ENCODE data around the gene FGF11. TPM values are rescaled to one million over a fixed set of nuclear protein-coding genes. Genes with fewer than 3 reads are reported as not detected.

FGF11 gene
- total and polyA plus RNA-seq, 2 of the 13 experiments (the other 11 are each of a cell fraction or from before 2014, with no cell fraction given): 0.20 to 7.6 TPM

DNA sequence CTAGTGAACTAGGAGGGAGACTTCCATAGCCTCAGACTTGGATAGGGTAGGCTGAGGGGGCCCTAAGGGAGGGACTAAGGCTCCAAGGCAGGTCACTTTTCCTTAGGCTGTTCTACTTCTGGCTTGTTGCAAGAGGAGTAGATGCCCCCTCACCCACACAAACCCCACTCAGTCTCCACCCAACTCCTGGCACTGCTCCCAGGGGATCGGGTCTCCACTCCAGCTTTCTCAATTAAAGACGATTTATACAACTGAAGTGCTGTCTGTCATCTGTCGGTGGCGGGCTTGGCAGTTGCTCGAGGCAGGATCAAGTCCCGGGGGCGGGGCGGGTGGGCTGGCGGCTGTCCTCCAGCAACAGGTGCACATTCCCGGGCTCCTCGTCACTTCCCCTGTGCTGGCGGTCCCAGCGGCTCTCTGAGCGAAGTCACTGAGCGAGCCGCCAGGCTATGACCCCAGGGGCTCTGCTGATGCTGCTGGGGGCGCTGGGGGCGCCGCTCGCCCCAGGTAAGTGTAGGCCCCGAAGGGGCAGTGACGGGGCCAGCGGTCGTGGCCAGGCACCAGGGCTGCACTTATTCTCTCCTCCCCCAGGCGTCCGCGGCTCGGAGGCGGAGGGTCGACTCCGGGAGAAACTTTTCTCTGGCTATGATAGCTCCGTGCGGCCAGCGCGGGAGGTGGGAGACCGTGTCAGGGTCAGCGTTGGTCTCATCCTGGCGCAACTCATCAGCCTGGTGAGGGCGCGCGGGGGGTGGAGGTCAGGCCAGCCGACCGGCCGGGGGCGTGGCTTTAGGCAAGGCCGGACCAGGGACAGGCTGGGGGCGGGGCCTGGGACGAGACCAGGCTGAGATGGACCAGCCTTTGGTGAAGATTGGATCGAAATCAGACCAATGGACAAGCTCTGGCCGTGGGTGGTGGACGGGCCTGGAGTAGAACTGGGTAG lies 5.6 kb downstream of the FGF11 start, which contains the start of gene CHRNB1 (continued):
- TF ChIP-seq, protein P1, sequence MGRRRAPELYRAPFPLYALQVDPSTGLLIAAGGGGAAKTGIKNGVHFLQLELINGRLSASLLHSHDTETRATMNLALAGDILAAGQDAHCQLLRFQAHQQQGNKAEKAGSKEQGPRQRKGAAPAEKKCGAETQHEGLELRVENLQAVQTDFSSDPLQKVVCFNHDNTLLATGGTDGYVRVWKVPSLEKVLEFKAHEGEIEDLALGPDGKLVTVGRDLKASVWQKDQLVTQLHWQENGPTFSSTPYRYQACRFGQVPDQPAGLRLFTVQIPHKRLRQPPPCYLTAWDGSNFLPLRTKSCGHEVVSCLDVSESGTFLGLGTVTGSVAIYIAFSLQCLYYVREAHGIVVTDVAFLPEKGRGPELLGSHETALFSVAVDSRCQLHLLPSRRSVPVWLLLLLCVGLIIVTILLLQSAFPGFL (CRISPR knock-in tag; IDR thresholded peaks at IDR 0.05): no peak
- TF ChIP-seq KLF15 (CRISPR knock-in tag; IDR thresholded peaks at IDR 0.05; ENCODE audit: borderline replicate concordance) (no peak), DNMT3B (CRISPR knock-in tag; conservative IDR thresholded peaks at IDR 0.05) (peak; percentile 79; the same call in 1 of the 2 replicates), DR1 (CRISPR knock-in tag; IDR thresholded peaks at IDR 0.05) (0 out of 2 replicates have a peak, but pooled peaks have one; percentile 15), MEIS2 (CRISPR knock-in tag; IDR thresholded peaks at IDR 0.05) (peak; percentile 44; the same call in 1 of the 2 replicates), ZNF30 (CRISPR knock-in tag; IDR thresholded peaks at IDR 0.05) (no peak)
- TF ChIP-seq, protein P2, sequence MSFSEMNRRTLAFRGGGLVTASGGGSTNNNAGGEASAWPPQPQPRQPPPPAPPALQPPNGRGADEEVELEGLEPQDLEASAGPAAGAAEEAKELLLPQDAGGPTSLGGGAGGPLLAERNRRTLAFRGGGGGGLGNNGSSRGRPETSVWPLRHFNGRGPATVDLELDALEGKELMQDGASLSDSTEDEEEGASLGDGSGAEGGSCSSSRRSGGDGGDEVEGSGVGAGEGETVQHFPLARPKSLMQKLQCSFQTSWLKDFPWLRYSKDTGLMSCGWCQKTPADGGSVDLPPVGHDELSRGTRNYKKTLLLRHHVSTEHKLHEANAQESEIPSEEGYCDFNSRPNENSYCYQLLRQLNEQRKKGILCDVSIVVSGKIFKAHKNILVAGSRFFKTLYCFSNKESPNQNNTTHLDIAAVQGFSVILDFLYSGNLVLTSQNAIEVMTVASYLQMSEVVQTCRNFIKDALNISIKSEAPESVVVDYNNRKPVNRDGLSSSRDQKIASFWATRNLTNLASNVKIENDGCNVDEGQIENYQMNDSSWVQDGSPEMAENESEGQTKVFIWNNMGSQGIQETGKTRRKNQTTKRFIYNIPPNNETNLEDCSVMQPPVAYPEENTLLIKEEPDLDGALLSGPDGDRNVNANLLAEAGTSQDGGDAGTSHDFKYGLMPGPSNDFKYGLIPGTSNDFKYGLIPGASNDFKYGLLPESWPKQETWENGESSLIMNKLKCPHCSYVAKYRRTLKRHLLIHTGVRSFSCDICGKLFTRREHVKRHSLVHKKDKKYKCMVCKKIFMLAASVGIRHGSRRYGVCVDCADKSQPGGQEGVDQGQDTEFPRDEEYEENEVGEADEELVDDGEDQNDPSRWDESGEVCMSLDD (CRISPR knock-in tag; IDR thresholded peaks at IDR 0.05; ENCODE audit: borderline replicate concordance): peak; percentile 54; the same call in 1 of the 2 replicates
- TF ChIP-seq, protein P3, sequence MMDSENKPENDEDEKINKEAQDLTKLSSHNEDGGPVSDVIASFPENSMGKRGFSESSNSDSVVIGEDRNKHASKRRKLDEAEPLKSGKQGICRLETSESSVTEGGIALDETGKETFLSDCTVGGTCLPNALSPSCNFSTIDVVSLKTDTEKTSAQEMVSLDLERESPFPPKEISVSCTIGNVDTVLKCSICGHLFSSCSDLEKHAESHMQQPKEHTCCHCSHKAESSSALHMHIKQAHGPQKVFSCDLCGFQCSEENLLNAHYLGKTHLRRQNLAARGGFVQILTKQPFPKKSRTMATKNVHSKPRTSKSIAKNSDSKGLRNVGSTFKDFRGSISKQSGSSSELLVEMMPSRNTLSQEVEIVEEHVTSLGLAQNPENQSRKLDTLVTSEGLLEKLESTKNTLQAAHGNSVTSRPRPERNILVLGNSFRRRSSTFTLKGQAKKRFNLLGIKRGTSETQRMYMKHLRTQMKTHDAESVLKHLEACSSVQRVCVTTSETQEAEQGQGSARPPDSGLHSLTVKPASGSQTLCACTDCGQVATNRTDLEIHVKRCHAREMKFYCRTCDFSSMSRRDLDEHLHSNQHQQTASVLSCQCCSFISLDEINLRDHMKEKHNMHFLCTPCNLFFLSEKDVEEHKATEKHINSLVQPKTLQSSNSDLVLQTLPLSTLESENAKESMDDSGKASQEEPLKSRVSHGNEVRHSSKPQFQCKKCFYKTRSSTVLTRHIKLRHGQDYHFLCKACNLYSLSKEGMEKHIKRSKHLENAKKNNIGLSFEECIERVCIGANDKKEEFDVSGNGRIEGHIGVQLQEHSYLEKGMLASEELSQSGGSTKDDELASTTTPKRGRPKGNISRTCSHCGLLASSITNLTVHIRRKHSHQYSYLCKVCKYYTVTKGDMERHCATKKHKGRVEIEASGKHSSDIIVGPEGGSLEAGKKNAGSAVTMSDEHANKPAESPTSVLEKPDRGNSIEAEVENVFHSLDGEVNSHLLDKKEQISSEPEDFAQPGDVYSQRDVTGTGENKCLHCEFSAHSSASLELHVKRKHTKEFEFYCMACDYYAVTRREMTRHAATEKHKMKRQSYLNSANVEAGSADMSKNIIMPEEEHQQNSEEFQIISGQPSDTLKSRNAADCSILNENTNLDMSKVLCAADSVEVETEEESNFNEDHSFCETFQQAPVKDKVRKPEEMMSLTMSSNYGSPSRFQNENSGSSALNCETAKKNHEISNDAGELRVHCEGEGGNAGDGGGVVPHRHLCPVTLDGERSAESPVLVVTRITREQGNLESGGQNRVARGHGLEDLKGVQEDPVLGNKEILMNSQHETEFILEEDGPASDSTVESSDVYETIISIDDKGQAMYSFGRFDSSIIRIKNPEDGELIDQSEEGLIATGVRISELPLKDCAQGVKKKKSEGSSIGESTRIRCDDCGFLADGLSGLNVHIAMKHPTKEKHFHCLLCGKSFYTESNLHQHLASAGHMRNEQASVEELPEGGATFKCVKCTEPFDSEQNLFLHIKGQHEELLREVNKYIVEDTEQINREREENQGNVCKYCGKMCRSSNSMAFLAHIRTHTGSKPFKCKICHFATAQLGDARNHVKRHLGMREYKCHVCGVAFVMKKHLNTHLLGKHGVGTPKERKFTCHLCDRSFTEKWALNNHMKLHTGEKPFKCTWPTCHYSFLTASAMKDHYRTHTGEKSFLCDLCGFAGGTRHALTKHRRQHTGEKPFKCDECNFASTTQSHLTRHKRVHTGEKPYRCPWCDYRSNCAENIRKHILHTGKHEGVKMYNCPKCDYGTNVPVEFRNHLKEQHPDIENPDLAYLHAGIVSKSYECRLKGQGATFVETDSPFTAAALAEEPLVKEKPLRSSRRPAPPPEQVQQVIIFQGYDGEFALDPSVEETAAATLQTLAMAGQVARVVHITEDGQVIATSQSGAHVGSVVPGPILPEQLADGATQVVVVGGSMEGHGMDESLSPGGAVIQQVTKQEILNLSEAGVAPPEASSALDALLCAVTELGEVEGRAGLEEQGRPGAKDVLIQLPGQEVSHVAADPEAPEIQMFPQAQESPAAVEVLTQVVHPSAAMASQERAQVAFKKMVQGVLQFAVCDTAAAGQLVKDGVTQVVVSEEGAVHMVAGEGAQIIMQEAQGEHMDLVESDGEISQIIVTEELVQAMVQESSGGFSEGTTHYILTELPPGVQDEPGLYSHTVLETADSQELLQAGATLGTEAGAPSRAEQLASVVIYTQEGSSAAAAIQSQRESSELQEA (CRISPR knock-in tag; IDR thresholded peaks at IDR 0.05; ENCODE audit: not compliant biosample characterization): no peak
- TF ChIP-seq, protein P4, sequence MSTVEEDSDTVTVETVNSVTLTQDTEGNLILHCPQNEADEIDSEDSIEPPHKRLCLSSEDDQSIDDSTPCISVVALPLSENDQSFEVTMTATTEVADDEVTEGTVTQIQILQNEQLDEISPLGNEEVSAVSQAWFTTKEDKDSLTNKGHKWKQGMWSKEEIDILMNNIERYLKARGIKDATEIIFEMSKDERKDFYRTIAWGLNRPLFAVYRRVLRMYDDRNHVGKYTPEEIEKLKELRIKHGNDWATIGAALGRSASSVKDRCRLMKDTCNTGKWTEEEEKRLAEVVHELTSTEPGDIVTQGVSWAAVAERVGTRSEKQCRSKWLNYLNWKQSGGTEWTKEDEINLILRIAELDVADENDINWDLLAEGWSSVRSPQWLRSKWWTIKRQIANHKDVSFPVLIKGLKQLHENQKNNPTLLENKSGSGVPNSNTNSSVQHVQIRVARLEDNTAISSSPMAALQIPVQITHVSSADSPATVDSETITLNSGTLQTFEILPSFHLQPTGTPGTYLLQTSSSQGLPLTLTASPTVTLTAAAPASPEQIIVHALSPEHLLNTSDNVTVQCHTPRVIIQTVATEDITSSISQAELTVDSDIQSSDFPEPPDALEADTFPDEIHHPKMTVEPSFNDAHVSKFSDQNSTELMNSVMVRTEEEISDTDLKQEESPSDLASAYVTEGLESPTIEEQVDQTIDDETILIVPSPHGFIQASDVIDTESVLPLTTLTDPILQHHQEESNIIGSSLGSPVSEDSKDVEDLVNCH (CRISPR knock-in tag; IDR thresholded peaks at IDR 0.05): no peak

Measured in HepG2 (cell line).